GM19099 (cell line): ENCODE data around the gene FAM136A.

Experiments
- POLR2A ChIP-seq: IDR thresholded peaks from 3 replicates; pipeline ENCODE4 v1.6.1; 2011; ENCODE audit warnings: low read depth; ENCODE audit not compliant: insufficient read length; ENCODE audit errors: extremely low read depth

The FAM136A gene

DNA sequence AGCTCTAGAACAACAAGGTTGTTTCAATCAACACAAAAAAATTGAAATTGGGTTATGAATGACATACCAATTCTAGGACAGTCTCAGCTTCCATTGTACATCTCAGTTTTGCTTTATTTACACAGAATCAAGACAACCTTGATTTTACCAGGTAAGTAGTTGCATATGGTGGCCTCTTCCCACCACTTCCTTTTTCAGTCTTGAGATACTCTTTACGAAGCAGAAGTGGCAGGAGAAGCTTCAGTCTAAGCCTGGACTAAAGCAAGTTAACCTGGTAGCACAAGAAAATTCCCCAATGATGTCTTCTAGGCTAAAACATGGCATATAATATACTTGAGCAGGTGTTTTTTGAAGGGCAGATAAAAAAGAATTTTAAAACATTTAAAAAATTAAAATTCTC lies 10.7 kb upstream of the FAM136A start:
- no peak for TF ChIP-seq POLR2A

DNA sequence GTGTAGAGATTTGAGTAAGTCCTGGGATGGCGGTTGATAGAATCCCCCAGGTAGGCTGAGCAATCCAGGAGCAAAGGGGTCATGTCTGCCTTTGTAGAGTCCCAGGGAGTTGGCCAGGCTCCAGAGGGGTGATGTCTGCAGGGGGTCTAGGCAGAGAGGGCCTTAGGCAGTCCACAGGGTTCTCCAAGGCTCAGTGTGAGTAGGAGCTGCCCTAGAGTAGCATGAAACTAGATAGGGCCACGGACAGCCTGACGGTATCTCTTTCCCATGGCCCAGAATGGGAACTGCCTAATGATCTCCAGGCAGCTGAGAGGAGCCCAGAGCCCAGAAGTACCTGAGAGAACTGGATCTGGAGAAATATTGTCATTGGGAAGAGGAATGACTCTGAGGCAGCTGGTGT lies 9.0 kb upstream of the FAM136A start:
- no peak for TF ChIP-seq POLR2A

DNA sequence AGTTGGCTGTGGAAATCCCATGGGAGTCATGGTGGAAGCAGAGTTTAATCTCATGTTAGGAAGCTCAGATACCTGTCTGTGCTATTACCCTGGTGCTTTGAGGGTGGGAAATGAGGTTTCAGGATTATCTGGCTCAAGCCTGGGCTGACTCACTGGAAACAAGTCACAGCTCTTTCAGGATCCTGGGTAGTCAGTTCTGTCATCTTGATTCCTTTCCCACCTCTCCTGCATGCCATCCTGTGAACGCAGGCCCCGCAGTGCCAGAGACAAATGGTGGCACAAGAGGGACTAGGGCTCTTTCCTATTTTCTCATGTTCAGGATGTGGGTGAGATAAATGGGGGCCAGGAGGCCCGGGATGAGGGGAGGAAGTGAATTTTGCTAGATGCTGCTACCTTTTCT lies 3.7 kb upstream of the FAM136A start:
- no peak for TF ChIP-seq POLR2A

DNA sequence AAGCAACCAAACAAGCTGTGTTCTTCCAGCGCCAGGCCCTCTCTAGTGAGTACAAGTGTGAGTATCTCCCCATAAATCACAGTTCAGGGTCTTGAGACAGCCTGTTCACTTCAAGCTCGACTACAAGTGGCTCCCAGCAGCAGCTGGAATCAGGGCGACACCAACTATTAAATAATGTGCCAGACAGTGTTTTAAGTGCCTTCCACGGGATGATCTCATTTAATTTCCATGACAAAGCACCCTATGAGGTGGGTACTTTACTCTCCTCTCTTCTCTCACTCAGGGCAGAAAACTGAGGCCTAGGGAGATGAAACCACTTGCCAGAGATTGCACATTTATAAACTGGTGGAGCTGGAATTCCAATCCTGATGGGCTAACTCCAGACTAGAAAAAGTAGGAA lies 2.6 kb upstream of the FAM136A start:
- no peak for TF ChIP-seq POLR2A

DNA sequence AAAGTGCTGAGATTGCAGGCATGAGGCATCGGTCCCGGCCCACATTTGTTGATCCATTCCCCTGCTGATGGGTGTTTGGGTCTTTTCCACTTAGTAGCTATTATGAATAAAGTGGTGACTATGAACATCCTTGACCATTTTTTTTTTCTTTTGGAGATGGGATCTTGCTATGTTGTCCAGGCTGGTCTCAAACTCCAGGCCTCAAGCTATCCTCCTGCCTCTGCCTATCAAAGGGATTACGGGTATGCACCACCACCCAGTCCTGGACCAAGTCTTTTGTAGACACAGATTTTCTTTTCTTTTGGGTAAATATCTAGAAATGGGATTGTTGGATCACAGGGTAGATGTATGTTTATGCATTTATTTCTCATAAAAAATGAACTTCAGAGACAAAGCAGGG lies 1.3 kb upstream of the FAM136A start:
- TF ChIP-seq POLR2A: no peak

DNA sequence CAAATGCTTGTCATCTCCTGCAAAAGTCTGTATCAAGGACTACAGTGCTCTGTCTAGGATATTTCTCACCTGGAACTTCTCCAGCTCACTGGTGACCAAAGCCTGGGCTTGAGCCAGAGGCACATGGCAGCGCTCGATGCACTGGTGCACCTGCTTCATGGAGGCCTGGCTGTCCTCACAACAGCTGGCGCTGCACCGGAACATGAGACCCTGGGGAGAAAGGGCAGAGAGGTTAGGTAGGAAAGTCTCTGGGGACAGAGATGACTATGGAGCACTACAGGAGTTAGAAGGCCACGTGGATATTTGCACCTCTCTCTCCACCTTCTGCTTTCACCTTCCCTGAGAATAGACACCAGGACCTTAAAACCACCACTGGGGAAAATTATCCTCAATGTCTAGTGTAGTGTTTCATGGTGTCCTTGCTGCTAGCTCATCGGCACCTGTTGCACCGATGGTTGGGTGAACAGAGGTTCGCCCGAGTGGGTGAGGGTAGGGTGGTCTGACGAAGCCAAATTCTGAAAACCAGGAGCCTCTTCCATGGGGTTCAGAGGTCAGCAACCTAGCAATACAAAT lies 1.0 kb downstream of the FAM136A start:
- no peak for TF ChIP-seq POLR2A

DNA sequence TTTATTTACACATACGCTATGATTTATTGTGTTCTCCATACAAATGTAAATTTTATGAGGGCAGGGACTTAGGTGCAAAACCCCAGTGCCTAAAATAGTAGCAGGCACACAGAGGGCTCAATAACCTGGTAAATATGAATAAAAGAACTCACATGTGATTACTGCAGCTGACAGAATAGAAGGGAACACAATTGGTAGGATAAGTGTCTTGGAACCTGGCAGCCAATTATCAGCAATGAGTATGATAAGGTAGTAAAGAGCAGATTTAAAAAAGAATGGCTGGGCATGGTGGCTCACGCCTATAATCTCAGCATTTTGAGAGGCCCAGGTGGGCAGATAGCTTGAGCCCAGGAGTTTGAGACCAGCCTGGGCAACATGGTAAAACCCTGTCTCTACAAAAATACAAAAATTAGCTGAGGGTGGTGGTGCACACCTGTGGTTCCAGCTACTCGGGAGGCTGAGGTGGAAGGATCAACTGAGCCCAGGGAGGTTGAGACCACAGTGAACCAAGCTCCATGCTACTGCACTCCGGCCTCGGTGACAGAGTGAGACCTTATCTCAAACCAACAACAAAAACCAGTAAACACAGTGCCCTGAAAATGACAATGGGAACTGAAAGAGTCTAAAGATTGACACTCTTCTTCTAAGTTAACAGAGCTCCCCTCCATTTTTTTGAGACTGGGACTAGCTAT lies 18.2 kb downstream of the FAM136A start:
- TF ChIP-seq POLR2A: no peak

DNA sequence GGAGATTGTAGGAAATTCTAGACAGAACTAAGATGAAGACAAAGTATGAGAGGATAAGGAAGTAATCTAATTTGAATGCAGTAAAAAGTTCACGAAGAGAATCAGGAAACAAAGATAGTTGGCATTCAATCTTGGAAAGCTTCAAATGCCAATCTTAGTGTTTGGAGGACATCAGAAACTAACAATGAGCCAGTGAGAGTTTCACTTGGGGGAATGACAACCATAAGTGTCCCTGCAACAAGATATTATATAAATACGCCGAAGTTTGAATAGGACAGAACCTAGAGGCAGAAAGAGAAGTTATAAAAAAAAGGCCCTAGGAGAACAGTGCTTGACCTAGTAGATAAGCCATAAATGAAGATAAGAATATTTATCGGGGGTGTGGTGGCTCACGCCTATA lies 19.4 kb downstream of the FAM136A start:
- no peak for TF ChIP-seq POLR2A

DNA sequence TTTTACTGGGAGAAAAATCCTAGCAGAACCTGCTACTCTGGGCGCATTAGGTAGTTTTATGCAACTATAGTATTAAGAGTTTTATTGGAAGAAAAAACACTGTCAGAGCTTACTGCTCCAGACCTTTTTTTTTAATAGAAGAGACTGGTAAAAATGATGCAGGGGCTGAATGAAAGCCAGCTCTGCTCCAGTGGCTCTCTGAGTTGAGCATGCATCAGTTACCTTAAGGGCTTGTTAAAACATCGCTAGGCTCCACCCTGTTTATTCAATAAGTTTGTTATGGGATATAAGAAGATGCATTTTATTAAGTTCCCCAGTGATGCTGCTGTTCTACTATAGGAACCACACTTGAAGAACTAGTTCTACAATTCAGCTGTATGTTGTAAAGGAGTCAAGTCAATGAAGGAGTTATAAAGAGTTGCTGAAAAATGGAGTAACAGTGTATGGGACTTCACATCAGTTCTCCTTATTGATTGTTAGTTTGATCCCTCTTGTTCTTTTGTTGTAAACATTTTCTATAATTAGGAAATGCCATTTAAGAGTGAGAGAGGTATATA lies 21.5 kb downstream of the FAM136A start:
- no peak for TF ChIP-seq POLR2A

DNA sequence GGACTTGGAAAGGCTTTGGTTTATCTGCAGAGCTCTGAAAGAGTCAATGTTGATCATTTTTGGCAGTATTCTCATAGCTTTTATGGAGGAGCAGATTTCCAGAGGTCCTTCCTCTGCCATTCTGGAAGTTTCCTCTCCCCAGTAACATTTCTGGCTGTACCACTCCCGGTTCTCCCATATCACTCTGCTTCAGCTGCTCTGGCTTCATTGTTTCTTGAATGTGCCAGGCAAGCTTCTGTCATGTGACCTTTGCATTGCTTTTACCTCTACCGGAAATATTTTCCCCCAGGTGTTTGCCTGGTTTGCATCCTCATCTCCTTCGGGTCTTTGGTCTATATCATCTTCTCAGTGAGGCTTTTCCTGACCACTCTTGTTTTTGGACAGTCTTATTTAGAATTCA lies 31.5 kb downstream of the FAM136A start:
- no peak for TF ChIP-seq POLR2A

DNA sequence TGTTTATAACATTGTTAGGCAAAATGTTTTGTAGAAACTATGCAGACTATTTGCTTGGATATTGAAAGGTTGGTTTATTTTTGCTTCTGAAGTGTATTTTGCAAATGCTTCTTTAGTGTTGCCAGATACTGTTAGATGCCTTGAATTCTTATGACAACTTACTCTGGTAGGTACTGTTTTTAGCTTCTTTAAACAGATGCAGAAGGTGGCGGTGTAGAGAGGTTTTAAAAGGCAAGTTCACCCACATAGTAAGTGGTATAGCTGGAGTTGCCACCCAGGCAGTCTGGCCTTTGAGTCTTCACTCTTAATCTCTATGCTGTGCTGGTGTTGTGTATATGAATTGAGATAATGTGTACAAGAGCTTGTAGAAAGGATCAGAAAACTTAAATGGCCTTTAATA lies 40.4 kb downstream of the FAM136A start:
- no peak for TF ChIP-seq POLR2A

DNA sequence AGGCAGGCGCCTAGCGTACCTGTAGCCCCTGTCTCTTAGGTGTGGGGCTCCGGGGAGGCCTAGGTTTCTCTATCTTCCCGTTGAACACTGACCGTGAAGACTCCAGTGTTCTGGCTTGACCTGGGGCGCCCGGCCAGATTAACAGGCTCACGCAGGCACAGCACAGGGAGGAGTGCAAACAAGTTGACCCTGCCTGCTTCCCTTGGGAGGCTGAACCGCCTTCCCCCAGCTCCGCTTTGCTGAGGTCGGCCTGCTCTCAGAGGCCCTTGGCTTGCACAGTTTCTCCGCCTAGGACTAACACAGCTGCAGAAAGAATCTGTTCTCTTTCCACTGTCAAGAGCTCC lies 43.4 kb downstream of the FAM136A start:
- TF ChIP-seq POLR2A: no peak

DNA sequence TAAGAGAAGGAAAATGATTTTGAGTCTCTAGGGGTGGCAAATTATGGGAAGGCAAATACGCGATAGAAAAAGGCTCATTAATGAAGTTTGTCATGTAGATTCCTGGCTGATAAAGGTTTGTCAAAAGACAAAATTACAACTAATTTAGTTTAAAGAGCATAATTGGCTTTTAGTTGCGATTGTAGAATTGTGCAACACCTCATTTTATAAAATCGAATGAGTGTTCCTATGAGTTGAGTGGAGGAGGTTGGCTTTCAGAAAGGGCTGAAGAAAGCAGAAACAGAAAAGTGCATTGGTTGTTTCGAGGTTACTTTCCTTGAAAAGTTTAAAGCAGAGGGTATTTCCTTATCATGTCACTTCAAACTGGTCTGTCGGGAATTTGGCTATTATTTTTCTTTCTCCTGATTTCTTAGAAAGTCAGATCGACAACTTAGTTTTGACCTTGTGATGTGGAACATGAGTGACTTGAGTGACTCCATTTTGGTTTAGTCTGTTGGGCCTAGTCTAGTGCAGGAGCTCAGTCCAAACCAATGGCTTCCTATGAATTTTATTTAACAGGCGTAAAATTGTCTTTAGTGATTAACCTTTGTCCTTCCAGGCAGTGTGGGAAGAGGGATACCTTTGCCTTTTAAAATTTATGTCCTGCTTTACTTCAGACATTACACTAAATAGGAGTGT lies 46.1 kb downstream of the FAM136A start:
- TF ChIP-seq POLR2A: no peak

DNA sequence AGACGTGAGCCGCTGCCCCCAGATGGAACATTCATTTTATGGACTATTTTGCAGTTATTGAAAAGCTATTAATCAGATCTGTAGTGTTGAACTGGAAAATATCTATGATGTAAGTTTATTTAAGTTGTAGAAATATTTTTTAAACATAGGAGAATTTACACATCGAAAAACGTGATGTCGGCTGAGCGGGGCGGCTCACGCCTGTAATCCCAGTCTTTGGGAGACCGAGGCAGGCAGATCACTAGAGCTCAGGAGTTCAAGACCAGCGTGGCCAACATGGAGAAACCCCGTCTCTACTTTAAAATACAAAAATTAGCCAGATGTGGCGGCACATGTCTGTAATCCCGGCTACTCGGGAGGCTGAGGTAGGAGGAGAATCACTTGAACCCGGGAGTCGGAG lies 51.4 kb downstream of the FAM136A start:
- TF ChIP-seq POLR2A: no peak

DNA sequence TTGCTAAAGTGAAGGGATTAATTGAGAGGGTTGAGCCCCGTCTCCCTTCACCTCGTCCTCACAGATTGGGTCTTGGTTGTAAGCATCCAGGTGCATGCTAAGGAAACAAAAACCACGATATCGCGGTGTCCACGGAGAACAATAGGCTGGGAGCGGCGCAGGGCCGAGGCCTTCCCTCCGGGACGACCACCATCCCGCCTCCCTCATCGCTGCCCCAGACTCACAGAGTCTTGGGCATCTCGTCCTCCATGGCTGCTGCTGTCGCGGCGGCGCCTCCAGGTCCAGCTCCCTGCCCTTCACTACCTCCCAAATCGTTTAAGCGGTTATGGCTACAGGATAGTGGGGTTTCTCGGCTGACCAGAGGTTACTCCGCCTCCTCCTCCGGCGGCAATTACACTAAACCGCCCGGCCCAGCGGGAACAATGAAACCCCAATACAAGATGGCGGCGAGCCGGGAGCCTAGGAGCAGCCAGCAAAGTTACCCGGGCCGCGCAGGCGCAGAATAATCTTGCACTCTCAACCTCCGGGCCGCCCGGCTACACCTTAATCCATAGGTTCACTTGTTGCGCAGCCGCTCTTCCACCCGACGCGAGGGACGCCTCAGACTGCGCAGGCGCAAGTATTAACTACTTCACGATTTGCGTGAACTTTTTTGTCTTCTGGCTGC lies 53.6 kb downstream of the FAM136A start, which contains the start of gene TIA1:
TIA1 (minus strand) TSS at position 448 of the 667 bp plus-strand sequence; CDS start at position 250, 198 bp downstream.
- TF ChIP-seq POLR2A: peak; percentile 92
